HepG2 (cell line): ENCODE data around the gene TACC2. TPM values are rescaled to one million over a fixed set of nuclear protein-coding genes. Genes with fewer than 3 reads are reported as not detected.

Source experiments
- CREM ChIP-seq, 2 experiments: sonication (generic) in 1 of 2; formaldehyde crosslinking in 1 of 2; IDR thresholded peaks; 2 replicates each; pipeline versions ENCODE4 v1.4.0 to v1.6.1; 2016 to 2020; ENCODE audit warnings: antibody characterized with exemption in 1 of 2, mild to moderate bottlenecking in 1 of 2, missing genetic modification reagents in 1 of 2
- ESRRA ChIP-seq: sonication (generic); formaldehyde crosslinking; IDR thresholded peaks from 2 replicates; pipeline ENCODE4 v1.5.1; 2020; ENCODE audit warnings: mild to moderate bottlenecking, low read depth, missing genetic modification reagents
- ISL2 ChIP-seq: sonication (generic); formaldehyde crosslinking; IDR thresholded peaks from 2 replicates; pipeline ENCODE4 v1.5.0; 2020; ENCODE audit warnings: missing genetic modification reagents
- KDM6A ChIP-seq: IDR thresholded peaks from 2 replicates; pipeline ENCODE4 v1.6.1; 2016; ENCODE audit warnings: low read depth
- NR2F6 ChIP-seq, 2 experiments: IDR thresholded peaks; 2 replicates each; pipeline ENCODE4 v1.6.1; 2016; ENCODE audit warnings: antibody characterized with exemption in 1 of 2, mild to moderate bottlenecking in 1 of 2
- POLR2A ChIP-seq, 2 experiments: IDR thresholded peaks; 2 replicates each; pipeline ENCODE4 v1.6.1; 2011; ENCODE audit warnings: low read depth in 2 of 2, low read length in 2 of 2, mild to moderate bottlenecking in 1 of 2, moderate library complexity in 1 of 2; ENCODE audit not compliant: insufficient read depth in 1 of 2
- RAD21 ChIP-seq: fragments of 450-650 bp; formaldehyde crosslinking; IDR thresholded peaks from 2 replicates; pipeline ENCODE4 v1.5.0; 2020; ENCODE audit warnings: mild to moderate bottlenecking
- RCOR2 ChIP-seq: IDR thresholded peaks from 2 replicates; pipeline ENCODE4 v1.6.1; 2016; ENCODE audit warnings: missing biosample characterization, missing genetic modification reagents
- RXRB ChIP-seq: IDR thresholded peaks from 2 replicates; pipeline ENCODE4 v1.6.1; 2016; ENCODE audit warnings: borderline replicate concordance, missing genetic modification reagents, missing compliant biosample characterization
- STAG1 ChIP-seq: sonication (generic); formaldehyde crosslinking; IDR thresholded peaks from 2 replicates; pipeline ENCODE4 v1.4.0; 2020; ENCODE audit warnings: missing genetic modification reagents
- TBX2 ChIP-seq: sonication (generic); formaldehyde crosslinking; IDR thresholded peaks from 2 replicates; pipeline ENCODE4 v1.5.0; 2020; ENCODE audit warnings: missing genetic modification reagents, mild to moderate bottlenecking, borderline replicate concordance
- TEAD3 ChIP-seq: optimal IDR thresholded peaks from 2 replicates; pipeline ENCODE3; 2016; ENCODE audit warnings: borderline replicate concordance
- THAP11 ChIP-seq: IDR thresholded peaks from 2 replicates; pipeline ENCODE4 v1.6.1; 2016; ENCODE audit warnings: missing biosample characterization, missing genetic modification reagents
- ZNF484 ChIP-seq: sonication (generic); formaldehyde crosslinking; IDR thresholded peaks from 2 replicates; pipeline ENCODE4 v1.5.1; 2020; ENCODE audit warnings: mild to moderate bottlenecking, low read depth, missing genetic modification reagents, borderline replicate concordance
- ZNF775 ChIP-seq: sonication (generic); formaldehyde crosslinking; IDR thresholded peaks from 2 replicates; pipeline ENCODE4 v1.4.0; 2020; ENCODE audit warnings: missing genetic modification reagents, mild to moderate bottlenecking, moderate library complexity, borderline replicate concordance
- polyA plus RNA-seq, 8 experiments: library from polyadenylated mRNA; depleted of rRNA in 3 of 8; stranded (reverse) in 7 of 8; unstranded in 1 of 8; fragments of >200 nt; fragmentation: Illumina TruSeq in 4 of 8; extraction: Trizol in 4 of 8; gene quantifications; 2 replicates each; pipeline versions ENCODE4 v1.2.1 to v1.2.3, GENCODE V29; 2011 to 2016; ENCODE audit warnings: low read depth in 4 of 8, missing spikeins in 1 of 8, mixed read lengths in 1 of 8; ENCODE audit not compliant: insufficient read depth in 1 of 8
- total RNA-seq, 5 experiments: library from RNA; depleted of rRNA; stranded (reverse); fragments of >200 nt; fragmentation: Illumina TruSeq; extraction: Trizol; gene quantifications; 2 replicates each; pipeline ENCODE4 v1.2.3, GENCODE V29; 2016; ENCODE audit warnings: low read depth in 1 of 5
- TF ChIP-seq, protein P1 (sequence below): IDR thresholded peaks from 2 replicates; pipeline ENCODE4 v1.6.1; 2012; ENCODE audit warnings: inconsistent platforms
- TF ChIP-seq, protein P2 (sequence below): sonication (generic); formaldehyde crosslinking; IDR thresholded peaks from 2 replicates; pipeline ENCODE4 v1.8.0; 2022; ENCODE audit warnings: missing genetic modification reagents, low read depth, mild to moderate bottlenecking, borderline replicate concordance
- TF ChIP-seq, protein P3 (sequence below): sonication (generic); formaldehyde crosslinking; IDR thresholded peaks from 2 replicates; pipeline ENCODE4 v1.4.0; 2020; ENCODE audit warnings: missing genetic modification reagents
- TF ChIP-seq, protein P4 (sequence below): sonication (generic); formaldehyde crosslinking; IDR thresholded peaks from 2 replicates; pipeline ENCODE4 v1.9.0; 2021; ENCODE audit warnings: missing genetic modification reagents, borderline replicate concordance

Gene TACC2
- total and polyA plus RNA-seq, 2 of the 13 experiments (the other 11 are each of a cell fraction or from before 2014, with no cell fraction given), result 11.8 to 16.0 TPM

DNA sequence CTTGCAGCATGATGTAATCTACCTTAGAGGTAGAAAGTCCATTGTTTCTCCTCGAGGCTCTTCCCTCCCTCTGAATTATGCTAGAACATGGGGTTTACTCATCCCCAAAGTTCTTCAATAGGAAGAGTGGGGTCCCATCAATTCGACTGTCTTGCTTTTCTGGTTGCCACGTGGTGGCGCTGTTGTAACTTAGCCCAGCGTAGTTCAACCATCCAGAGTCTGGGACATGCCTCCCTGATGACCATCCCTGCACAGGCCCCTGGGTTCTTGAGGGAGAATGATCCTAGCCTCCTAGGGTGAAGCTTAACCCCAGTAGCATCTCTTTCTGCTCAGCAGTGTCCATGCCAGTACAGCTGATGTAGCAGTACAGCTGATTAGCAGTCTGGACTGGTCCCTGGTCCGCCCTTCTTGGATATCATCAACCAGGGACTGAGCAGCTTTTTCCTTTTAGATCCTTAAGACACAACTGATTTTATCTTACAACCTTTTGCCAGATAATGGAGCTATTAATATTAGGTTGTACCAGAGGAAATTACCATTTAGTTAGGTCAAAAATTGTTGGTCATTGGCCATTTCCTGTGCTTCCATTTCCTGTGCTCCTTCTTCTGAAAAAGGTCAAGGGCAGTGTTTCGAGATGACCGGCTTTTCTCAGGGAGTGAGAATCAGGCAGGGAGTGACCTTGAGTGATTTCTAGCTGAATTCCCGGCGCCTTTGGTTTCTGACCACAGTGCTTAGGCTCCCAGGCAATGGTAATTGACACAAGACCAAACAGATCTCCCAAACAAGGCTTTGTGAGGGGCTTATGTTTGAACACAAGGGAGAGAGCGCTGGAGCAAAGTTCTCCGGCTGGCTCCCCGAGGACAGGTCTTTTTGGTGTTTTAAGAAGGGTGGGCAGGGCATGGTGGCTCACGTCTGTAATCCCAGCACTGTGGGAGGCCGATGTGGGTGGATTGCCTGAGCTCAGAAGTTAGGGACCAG lies 65.4 kb downstream of the TACC2 start (continued):
- peak; percentile 27; the same call in 1 of the 2 replicates for TF ChIP-seq CREM (IDR thresholded peaks at IDR 0.05)
- no peak for TF ChIP-seq CREM (CRISPR knock-in tag; IDR thresholded peaks at IDR 0.05)
- 0 out of 2 replicates have a peak, but pooled peaks have one; percentile 26 for TF ChIP-seq KDM6A (CRISPR knock-in tag)
- TF ChIP-seq RAD21 (CRISPR knock-in tag), result peak; percentile 72
- TF ChIP-seq RCOR2, result 0 out of 2 replicates have a peak, but pooled peaks have one; percentile 36
- TF ChIP-seq, protein P1, sequence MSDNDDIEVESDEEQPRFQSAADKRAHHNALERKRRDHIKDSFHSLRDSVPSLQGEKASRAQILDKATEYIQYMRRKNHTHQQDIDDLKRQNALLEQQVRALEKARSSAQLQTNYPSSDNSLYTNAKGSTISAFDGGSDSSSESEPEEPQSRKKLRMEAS, result peak; percentile 16; the same call in 1 of the 2 replicates
- peak; percentile 19; the same call in 1 of the 2 replicates for TF ChIP-seq TBX2 (CRISPR knock-in tag)
- TF ChIP-seq, protein P2, sequence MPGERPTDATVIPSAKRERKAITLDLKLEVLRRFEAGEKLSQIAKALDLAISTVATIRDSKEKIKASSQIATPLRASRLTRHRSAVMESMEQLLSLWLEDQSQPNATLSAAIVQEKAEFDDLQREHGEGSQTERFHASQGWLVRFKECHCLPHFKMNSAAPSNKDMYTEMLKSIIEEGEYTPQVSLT (CRISPR knock-in tag), result no peak
- no peak for TF ChIP-seq ZNF484 (CRISPR knock-in tag)
- TF ChIP-seq, protein P3, sequence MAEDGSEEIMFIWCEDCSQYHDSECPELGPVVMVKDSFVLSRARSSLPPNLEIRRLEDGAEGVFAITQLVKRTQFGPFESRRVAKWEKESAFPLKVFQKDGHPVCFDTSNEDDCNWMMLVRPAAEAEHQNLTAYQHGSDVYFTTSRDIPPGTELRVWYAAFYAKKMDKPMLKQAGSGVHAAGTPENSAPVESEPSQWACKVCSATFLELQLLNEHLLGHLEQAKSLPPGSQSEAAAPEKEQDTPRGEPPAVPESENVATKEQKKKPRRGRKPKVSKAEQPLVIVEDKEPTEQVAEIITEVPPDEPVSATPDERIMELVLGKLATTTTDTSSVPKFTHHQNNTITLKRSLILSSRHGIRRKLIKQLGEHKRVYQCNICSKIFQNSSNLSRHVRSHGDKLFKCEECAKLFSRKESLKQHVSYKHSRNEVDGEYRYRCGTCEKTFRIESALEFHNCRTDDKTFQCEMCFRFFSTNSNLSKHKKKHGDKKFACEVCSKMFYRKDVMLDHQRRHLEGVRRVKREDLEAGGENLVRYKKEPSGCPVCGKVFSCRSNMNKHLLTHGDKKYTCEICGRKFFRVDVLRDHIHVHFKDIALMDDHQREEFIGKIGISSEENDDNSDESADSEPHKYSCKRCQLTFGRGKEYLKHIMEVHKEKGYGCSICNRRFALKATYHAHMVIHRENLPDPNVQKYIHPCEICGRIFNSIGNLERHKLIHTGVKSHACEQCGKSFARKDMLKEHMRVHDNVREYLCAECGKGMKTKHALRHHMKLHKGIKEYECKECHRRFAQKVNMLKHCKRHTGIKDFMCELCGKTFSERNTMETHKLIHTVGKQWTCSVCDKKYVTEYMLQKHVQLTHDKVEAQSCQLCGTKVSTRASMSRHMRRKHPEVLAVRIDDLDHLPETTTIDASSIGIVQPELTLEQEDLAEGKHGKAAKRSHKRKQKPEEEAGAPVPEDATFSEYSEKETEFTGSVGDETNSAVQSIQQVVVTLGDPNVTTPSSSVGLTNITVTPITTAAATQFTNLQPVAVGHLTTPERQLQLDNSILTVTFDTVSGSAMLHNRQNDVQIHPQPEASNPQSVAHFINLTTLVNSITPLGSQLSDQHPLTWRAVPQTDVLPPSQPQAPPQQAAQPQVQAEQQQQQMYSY (CRISPR knock-in tag), result no peak
- TF ChIP-seq THAP11, result peak; percentile 7
- peak; percentile 61 for TF ChIP-seq NR2F6 (IDR thresholded peaks at IDR 0.05)
- TF ChIP-seq NR2F6 (CRISPR knock-in tag; IDR thresholded peaks at IDR 0.05), result peak; percentile 73
- no peak for TF ChIP-seq ZNF775 (CRISPR knock-in tag)
- TF ChIP-seq POLR2A (IDR thresholded peaks at IDR 0.05; ENCODE audit: insufficient read depth in 1 of 2, low read depth in 2 of 2, low read length in 2 of 2), result no peak
- TF ChIP-seq ESRRA, result no peak
- peak; percentile 84 for TF ChIP-seq STAG1 (CRISPR knock-in tag)
- TF ChIP-seq RXRB (CRISPR knock-in tag), result peak; percentile 29; the same call in 1 of the 2 replicates
- TF ChIP-seq, protein P4, sequence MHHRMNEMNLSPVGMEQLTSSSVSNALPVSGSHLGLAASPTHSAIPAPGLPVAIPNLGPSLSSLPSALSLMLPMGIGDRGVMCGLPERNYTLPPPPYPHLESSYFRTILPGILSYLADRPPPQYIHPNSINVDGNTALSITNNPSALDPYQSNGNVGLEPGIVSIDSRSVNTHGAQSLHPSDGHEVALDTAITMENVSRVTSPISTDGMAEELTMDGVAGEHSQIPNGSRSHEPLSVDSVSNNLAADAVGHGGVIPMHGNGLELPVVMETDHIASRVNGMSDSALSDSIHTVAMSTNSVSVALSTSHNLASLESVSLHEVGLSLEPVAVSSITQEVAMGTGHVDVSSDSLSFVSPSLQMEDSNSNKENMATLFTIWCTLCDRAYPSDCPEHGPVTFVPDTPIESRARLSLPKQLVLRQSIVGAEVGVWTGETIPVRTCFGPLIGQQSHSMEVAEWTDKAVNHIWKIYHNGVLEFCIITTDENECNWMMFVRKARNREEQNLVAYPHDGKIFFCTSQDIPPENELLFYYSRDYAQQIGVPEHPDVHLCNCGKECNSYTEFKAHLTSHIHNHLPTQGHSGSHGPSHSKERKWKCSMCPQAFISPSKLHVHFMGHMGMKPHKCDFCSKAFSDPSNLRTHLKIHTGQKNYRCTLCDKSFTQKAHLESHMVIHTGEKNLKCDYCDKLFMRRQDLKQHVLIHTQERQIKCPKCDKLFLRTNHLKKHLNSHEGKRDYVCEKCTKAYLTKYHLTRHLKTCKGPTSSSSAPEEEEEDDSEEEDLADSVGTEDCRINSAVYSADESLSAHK (CRISPR knock-in tag), result no peak
- TF ChIP-seq ISL2, result 0 out of 2 replicates have a peak, but pooled peaks have one; percentile 26
- TF ChIP-seq TEAD3 (CRISPR knock-in tag), result peak; percentile 52
